HL-60 (cell line): ENCODE measurements around the gene ULBP2.

Experiments used
- CTCF ChIP-seq: IDR thresholded peaks from one replicate; pipeline ENCODE4 v1.5.1; 2011; ENCODE audit warnings: low read length, control low read depth, inconsistent platforms; ENCODE audit not compliant: insufficient read depth
- POLR2AphosphoS5 ChIP-seq: IDR thresholded peaks from 2 replicates; pipeline ENCODE4 v1.6.1; 2012; ENCODE audit warnings: low read depth

GRCh38 chr6:149974825-149975224, 33.0 kb downstream of the ULBP2 start:
- TF ChIP-seq CTCF (peak; percentile 7), POLR2AphosphoS5 (no peak)
